Subcutaneous adipose tissue (tissue), 4 donors: Measurements from ENCODE around the gene ZXDC. TPM values are rescaled to one million over a fixed set of nuclear protein-coding genes. Genes with fewer than 3 reads are reported as not detected.

Experiments
- total RNA-seq, 4 donors: library from RNA; depleted of rRNA; stranded (reverse); fragments of >200 nt; gene quantifications; one replicate each; pipeline ENCODE4 v1.1.0, GENCODE V29; 2016
- TF ChIP-seq, protein P1 (sequence below): fragments of 450-650 bp; IDR thresholded peaks from one replicate; pipeline ENCODE4 v1.5.1; 2016; ENCODE audit warnings: low read depth, mild to moderate bottlenecking, control low read depth, antibody characterized with exemption, moderate library complexity

The ZXDC gene
- total RNA-seq, 4 donors from 2014 or later: 24.0 to 44.8 (median 26.3) TPM

DNA sequence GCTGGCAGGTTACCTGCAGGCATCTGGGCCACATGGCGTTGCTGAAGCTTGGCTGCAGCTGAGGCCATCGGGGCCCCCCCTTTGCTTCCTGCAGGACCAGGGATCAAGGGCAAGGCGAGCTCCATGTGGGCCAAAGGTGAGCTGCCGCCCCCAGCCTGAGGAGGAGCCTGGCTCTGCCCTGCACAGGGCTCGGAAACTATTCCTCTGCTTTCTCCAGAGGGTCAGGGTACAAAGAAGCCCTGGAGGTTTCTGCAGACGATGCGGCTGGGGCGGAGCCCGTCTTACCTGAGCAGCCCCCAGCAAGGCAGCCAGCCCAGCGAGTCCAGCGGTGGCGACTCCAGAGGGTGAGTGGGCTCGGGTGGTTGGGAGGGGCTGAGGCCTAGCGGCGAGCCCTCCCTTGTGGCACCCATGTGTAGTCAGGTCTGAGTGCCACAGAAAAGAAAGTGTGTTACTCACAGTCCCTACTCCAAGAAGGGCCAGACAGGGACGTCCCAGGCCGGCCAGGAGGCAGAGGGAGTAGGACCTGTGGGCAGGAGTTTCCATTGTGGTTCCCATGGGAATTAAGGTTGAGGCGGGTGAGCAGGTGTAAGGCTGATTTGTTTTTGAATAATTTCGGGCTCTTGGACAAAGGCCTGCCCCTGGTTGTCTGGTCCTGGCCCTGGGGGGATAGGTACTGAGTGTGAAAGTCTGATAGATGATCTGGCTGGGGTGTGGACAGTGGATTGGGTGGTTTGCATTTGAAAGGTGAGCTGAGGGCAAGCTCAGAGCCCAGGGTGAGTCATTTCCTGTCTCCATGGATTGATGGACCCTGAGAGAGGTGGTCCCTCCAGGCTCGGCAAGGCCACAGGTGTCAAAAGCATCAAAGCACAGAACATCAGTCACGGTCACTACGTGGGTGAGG, 55.6 kb downstream of the ZXDC start:
- TF ChIP-seq, protein P1, sequence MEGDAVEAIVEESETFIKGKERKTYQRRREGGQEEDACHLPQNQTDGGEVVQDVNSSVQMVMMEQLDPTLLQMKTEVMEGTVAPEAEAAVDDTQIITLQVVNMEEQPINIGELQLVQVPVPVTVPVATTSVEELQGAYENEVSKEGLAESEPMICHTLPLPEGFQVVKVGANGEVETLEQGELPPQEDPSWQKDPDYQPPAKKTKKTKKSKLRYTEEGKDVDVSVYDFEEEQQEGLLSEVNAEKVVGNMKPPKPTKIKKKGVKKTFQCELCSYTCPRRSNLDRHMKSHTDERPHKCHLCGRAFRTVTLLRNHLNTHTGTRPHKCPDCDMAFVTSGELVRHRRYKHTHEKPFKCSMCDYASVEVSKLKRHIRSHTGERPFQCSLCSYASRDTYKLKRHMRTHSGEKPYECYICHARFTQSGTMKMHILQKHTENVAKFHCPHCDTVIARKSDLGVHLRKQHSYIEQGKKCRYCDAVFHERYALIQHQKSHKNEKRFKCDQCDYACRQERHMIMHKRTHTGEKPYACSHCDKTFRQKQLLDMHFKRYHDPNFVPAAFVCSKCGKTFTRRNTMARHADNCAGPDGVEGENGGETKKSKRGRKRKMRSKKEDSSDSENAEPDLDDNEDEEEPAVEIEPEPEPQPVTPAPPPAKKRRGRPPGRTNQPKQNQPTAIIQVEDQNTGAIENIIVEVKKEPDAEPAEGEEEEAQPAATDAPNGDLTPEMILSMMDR: no peak

DNA sequence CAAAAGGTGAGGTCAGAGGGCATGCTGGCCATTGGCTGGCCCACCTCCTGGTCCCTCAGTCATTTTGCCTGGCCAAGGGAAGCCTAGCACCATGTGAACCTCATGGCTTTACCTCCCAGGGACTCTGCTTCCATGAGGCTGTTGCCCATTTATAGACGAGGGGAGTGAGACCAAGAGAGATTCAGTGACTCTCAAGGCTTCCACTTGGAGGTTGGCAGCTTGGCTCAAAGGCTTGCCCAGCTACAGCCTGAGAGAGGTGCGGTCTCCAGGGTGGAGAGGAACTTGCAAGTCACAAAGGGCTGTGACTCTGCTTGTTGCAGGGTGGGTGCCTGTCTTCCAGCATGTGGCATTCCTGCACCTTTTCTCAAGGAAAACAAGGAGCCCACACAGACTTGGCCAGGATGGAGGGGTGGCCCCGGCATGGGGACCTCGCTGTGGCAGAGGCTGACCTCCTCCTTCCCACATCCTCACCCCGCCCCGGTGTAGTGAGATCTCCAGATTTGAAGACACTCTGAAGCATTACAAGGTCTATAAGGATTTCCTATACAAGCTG, 56.5 kb downstream of the ZXDC start:
- TF ChIP-seq, protein P1: no peak

DNA sequence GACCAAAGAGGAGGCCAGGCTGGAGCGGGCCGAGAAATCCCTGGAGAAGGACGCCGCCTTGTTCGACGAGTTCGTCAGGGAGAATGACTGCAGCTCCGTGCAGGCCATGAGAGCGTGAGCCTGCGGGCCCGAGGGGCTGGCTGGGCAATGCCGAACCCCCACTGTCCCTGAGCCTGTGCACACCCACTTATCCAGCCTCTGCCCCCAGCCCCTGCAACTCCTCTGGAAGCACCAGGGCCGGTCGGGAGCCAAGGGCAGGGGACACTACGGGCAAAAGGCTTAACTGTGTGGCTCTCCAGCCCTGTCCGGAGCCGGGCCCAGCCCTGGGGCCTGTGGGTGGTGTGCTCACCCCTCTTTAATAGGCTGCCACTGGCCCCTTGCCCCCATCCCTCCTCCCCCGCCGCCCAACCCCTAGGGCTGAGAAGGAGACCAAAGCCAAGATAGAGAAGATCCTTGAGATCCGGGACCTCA, 57.0 kb downstream of the ZXDC start:
- TF ChIP-seq, protein P1: no peak

DNA sequence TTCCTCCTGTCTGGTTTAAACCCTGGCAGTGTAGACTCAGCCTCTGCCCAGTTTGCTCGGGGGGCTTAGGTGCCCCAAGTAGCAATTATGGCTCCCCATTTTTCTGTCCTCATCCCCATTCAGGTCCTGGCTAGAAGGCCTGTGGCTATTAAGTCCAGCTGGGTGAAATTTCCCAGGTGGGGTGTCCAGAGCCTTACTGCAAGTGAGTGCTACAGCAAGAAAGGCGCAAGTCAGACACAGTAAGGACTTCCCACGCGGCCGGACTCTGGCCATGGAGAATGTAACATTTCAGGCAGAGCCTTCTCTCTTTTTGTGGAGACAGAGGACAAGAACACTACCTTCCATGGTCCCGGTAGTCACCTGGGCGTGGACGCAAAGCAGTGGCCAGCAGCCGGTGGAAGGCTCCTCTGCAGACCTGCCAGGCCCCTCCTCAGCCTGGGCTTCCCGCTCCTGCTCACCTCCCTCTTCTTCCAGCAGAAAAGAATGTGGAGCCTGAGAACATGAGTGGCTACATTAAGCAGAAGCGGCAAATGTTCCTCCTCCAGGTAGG, 57.6 kb downstream of the ZXDC start:
- TF ChIP-seq, protein P1: no peak

DNA sequence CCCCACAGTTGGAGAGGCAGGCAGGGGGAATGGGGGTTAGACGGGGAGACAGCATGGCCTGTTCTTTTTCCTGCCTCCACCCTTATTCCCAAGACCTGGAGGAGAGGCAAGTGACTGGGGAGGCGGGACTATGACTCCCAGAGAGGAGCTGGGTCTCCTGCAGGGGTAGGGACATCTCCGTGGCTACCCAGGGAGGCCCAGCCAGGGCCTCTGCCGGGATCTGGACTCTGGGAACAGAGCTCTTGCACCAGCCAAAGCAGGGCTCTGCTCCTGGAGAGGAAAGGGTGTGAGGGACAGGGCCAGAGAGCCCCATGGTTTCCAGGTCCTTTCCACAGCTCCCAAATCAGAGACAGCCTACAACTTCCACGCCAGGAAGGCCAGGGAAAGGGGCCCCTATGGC, 58.2 kb downstream of the ZXDC start:
- TF ChIP-seq, protein P1: no peak

DNA sequence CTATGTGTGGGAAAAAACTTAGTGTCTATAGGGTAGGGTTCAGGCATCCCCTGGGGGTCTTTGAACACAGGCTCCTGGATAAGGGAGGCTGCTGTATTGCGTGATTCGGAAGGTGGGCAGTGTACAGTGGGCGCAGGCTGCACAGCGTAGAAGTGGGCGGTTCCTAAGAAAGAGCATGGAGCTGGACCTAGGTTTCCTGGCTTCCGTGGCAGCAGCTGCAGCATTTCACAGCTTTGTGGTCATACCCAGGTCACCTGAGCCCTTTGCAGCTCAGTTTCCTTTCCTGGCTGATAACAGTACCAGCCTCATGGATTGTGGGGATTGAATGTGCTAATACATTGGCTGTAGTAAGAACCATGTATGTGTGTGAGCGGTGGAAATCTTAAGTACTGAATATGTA, 58.7 kb downstream of the ZXDC start:
- TF ChIP-seq, protein P1: no peak
